ENCODE results near the gene ANKRD44. TPM values are rescaled to one million over a fixed set of nuclear protein-coding genes. Genes with fewer than 3 reads are reported as not detected.

Gene ANKRD44
- total RNA-seq, 1 experiment from 2014 or later, result 7.8 TPM

GRCh38 chr2:197045115-197045514 lies 265.5 kb downstream of the ANKRD44 start:
- TF ChIP-seq, protein P1, sequence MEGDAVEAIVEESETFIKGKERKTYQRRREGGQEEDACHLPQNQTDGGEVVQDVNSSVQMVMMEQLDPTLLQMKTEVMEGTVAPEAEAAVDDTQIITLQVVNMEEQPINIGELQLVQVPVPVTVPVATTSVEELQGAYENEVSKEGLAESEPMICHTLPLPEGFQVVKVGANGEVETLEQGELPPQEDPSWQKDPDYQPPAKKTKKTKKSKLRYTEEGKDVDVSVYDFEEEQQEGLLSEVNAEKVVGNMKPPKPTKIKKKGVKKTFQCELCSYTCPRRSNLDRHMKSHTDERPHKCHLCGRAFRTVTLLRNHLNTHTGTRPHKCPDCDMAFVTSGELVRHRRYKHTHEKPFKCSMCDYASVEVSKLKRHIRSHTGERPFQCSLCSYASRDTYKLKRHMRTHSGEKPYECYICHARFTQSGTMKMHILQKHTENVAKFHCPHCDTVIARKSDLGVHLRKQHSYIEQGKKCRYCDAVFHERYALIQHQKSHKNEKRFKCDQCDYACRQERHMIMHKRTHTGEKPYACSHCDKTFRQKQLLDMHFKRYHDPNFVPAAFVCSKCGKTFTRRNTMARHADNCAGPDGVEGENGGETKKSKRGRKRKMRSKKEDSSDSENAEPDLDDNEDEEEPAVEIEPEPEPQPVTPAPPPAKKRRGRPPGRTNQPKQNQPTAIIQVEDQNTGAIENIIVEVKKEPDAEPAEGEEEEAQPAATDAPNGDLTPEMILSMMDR (IDR thresholded peaks at IDR 0.05), result no peak
- TF ChIP-seq SIN3A (IDR thresholded peaks at IDR 0.05; ENCODE audit: borderline replicate concordance, insufficient read depth, low read depth, low read length) (no peak), TCF7L2 (IDR thresholded peaks at IDR 0.05; ENCODE audit: low read depth, low read length) (no peak), POLR2AphosphoS5 (IDR thresholded peaks at IDR 0.05; ENCODE audit: low read depth, low read length) (no peak)
- TF ChIP-seq, protein P2, sequence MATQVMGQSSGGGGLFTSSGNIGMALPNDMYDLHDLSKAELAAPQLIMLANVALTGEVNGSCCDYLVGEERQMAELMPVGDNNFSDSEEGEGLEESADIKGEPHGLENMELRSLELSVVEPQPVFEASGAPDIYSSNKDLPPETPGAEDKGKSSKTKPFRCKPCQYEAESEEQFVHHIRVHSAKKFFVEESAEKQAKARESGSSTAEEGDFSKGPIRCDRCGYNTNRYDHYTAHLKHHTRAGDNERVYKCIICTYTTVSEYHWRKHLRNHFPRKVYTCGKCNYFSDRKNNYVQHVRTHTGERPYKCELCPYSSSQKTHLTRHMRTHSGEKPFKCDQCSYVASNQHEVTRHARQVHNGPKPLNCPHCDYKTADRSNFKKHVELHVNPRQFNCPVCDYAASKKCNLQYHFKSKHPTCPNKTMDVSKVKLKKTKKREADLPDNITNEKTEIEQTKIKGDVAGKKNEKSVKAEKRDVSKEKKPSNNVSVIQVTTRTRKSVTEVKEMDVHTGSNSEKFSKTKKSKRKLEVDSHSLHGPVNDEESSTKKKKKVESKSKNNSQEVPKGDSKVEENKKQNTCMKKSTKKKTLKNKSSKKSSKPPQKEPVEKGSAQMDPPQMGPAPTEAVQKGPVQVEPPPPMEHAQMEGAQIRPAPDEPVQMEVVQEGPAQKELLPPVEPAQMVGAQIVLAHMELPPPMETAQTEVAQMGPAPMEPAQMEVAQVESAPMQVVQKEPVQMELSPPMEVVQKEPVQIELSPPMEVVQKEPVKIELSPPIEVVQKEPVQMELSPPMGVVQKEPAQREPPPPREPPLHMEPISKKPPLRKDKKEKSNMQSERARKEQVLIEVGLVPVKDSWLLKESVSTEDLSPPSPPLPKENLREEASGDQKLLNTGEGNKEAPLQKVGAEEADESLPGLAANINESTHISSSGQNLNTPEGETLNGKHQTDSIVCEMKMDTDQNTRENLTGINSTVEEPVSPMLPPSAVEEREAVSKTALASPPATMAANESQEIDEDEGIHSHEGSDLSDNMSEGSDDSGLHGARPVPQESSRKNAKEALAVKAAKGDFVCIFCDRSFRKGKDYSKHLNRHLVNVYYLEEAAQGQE (IDR thresholded peaks at IDR 0.05; ENCODE audit: insufficient read depth in 1 of 2, low read depth in 2 of 2, low read length in 1 of 2), result no peak
- Histone ChIP-seq H3K4me1 (ENCODE audit: control insufficient read depth, insufficient read depth, low read length) (no peaks in the 10 kb centered on the region), H3K36me3 (ENCODE audit: control insufficient read depth, insufficient read depth, low read length) (no peaks in the 10 kb centered on the region), H3K27me3 (ENCODE audit: control insufficient read depth, insufficient read depth, low read length) (no peaks in the 10 kb centered on the region), H3K27ac (ENCODE audit: low read length) (no peak overlapping the region), H3K9me3 (ENCODE audit: control insufficient read depth, insufficient read depth, low read depth, low read length) (no peaks in the 10 kb centered on the region), H3K4me3 (ENCODE audit: low read depth in 2 of 2, low read length in 2 of 2) (no peak overlapping the region)
- no TSS peak for BruUV-seq (replicated peaks)
- in situ Hi-C loops (cut with HindIII; ENCODE audit: low pct_unique_long_range_greater_than_20kb, low sequenced_read_pairs), result no loop called here
- no peak for DNase-seq (ENCODE audit: low read depth, low spot score)
- ChIA-PET CTCF (no interaction called here), POLR2A (no interaction called here)
- intact Hi-C loops (cut with micrococcal nuclease; ENCODE audit: unreplicated experiment), result no loop called here
- no peak for ATAC-seq

DNA sequence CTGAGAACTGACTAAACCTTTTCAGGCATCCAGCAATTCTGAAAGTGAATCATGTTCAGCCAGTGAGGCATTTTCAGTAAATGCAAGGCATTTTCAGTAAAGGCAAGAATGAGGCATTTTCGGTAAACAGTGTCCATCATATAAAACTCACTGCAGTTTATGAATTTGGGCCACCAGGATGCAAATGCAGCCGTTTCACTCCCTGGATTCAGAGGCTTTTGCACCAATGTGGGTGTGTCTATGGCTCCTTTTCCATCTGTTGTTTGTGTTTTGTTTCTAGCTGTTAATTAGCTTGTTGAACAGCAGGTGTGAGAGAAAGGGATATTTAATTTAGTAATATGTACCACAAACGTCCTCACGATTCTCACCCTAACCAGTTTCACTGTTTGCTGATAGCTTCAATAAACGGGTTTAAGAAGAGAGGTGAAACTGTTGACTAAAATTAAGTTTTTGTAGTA lies 267.8 kb downstream of the ANKRD44 start:
- POLR2A ChIA-PET, result no interaction called here

More for the DNA sequence above, 267.8 kb downstream of the ANKRD44 start:
- in situ Hi-C loops (cut with HindIII; ENCODE audit: low pct_unique_long_range_greater_than_20kb, low sequenced_read_pairs) (no loop called here), intact Hi-C loops (cut with micrococcal nuclease; ENCODE audit: unreplicated experiment) (no loop called here)
- ATAC-seq, result no peak
- Histone ChIP-seq H3K4me3 (ENCODE audit: low read depth in 2 of 2, low read length in 2 of 2) (no peak overlapping the region), H3K9me3 (ENCODE audit: control insufficient read depth, insufficient read depth, low read depth, low read length) (no peaks in the 10 kb centered on the region), H3K27ac (ENCODE audit: low read length) (no peak overlapping the region), H3K27me3 (ENCODE audit: control insufficient read depth, insufficient read depth, low read length) (no peaks in the 10 kb centered on the region), H3K36me3 (ENCODE audit: control insufficient read depth, insufficient read depth, low read length) (no peaks in the 10 kb centered on the region), H3K4me1 (ENCODE audit: control insufficient read depth, insufficient read depth, low read length) (no peaks in the 10 kb centered on the region)
- DNase-seq (ENCODE audit: low read depth, low spot score), result no peak
- TF ChIP-seq SIN3A (IDR thresholded peaks at IDR 0.05; ENCODE audit: borderline replicate concordance, insufficient read depth, low read depth, low read length) (no peak), POLR2AphosphoS5 (IDR thresholded peaks at IDR 0.05; ENCODE audit: low read depth, low read length) (no peak), TCF7L2 (IDR thresholded peaks at IDR 0.05; ENCODE audit: low read depth, low read length) (no peak)
- TF ChIP-seq, protein P2 (IDR thresholded peaks at IDR 0.05; ENCODE audit: insufficient read depth in 1 of 2, low read depth in 2 of 2, low read length in 1 of 2), result no peak
- TF ChIP-seq, protein P1 (IDR thresholded peaks at IDR 0.05), result no peak
- CTCF ChIA-PET, result interaction anchor here (0.7 kb wide), 1 partner anchor 147 kb away, joined by 3 read pairs; no protein-coding TSS in a partner anchor
- no TSS peak for BruUV-seq (replicated peaks)
